Panc1 (cell line): ENCODE measurements around the gene CAMKK2.

Experiments used
- CTCF ChIP-seq: fragments of 450-650 bp; IDR thresholded peaks from 2 replicates; pipeline ENCODE4 v1.5.1; 2017; ENCODE audit warnings: mild to moderate bottlenecking
- REST ChIP-seq, 2 experiments: IDR thresholded peaks; 2 replicates each; pipeline ENCODE4 v1.6.1; 2011 to 2012; ENCODE audit warnings: low read depth in 2 of 2, control low read depth in 1 of 2, low read length in 1 of 2, mild to moderate bottlenecking in 1 of 2, moderate library complexity in 1 of 2; ENCODE audit not compliant: insufficient read depth in 1 of 2

- TF ChIP-seq REST (IDR thresholded peaks at IDR 0.05; ENCODE audit: insufficient read depth in 1 of 2, low read depth in 2 of 2, low read length in 1 of 2) (no peak), CTCF (no peak)
These were observed 62.9 kb downstream of the CAMKK2 start for GRCh38 chr12:121233628-121234020.
